ENCODE measurements around the gene MTR.

MTR gene

DNA sequence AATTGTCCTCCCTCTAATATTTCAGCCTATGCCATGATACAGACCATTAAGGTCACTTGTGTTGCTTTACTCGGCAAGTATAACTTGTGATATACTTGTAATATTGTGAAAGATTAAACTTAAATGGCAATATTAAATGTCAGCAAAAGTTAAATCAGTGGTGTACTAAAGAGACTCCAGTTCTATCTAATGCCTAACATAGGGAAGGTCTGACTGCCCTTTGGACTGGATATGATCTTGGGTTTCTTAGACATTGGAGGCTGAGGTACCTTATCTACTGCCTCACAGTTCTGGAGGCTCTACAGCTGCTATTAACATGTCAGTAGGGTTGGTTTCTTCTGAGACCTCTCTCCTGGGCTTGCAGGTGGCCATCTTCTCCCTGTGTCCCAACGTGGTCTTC lies 119.3 kb downstream of the MTR start:
- H3K27me3 ChIP-seq (ENCODE audit: control insufficient read depth, insufficient read depth, low read length) = no peaks in the 10 kb centered on the region
- H3K27ac ChIP-seq = no peak overlapping the region
- no peaks in the 10 kb centered on the region for H3K36me3 ChIP-seq (ENCODE audit: control insufficient read depth, insufficient read depth, low read length)
- H3K4me3 ChIP-seq (ENCODE audit: low read depth, low read length) = no peak overlapping the region
- no peak overlapping the region for H3K9ac ChIP-seq
- no peaks in the 10 kb centered on the region for H3K4me1 ChIP-seq
- H3K9me3 ChIP-seq (ENCODE audit: control insufficient read depth, low read length) = no peaks in the 10 kb centered on the region
- TF ChIP-seq, protein P1, sequence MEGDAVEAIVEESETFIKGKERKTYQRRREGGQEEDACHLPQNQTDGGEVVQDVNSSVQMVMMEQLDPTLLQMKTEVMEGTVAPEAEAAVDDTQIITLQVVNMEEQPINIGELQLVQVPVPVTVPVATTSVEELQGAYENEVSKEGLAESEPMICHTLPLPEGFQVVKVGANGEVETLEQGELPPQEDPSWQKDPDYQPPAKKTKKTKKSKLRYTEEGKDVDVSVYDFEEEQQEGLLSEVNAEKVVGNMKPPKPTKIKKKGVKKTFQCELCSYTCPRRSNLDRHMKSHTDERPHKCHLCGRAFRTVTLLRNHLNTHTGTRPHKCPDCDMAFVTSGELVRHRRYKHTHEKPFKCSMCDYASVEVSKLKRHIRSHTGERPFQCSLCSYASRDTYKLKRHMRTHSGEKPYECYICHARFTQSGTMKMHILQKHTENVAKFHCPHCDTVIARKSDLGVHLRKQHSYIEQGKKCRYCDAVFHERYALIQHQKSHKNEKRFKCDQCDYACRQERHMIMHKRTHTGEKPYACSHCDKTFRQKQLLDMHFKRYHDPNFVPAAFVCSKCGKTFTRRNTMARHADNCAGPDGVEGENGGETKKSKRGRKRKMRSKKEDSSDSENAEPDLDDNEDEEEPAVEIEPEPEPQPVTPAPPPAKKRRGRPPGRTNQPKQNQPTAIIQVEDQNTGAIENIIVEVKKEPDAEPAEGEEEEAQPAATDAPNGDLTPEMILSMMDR (IDR thresholded peaks at IDR 0.05) = no peak
- H3K4me2 ChIP-seq (ENCODE audit: low read length) = no peak overlapping the region
- H2AFZ ChIP-seq = no peak overlapping the region
- H3K79me2 ChIP-seq = no peaks in the 10 kb centered on the region

DNA sequence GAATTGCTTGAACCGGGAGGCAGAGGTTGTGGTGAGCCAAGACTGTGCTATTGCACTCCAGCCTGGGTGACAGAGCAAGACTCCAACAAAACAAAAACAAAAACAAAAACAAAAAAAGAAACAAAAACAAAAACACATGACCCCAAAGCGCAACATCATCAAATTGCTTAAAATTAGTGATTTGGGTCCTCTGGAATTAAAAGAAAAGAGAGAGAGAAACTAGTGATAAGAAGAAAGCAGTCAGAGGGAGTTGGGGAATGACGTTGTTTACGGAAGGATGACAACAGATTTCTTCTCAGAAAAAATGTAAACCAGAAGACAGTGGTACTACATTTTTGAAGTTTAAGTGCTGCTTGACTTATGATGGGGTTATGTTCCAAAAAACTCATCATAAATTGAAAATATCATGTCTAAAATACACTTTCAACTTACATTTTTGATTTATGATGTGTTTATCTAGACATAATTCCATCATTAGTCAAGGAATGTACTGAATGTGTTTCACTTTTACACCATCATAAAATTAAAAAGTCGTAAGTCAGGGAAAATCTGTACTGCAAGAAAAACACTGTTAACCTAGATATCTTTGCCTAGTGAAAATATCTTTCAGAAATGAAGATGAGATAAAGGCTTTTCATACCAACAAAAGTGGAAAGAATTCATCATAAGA lies 121.2 kb downstream of the MTR start:
- no peaks in the 10 kb centered on the region for H3K79me2 ChIP-seq
- no peak overlapping the region for H3K4me3 ChIP-seq (ENCODE audit: low read depth, low read length)
- H3K27ac ChIP-seq = no peak overlapping the region
- no peaks in the 10 kb centered on the region for H3K4me1 ChIP-seq
- H3K9me3 ChIP-seq (ENCODE audit: control insufficient read depth, low read length) = no peaks in the 10 kb centered on the region
- H3K36me3 ChIP-seq (ENCODE audit: control insufficient read depth, insufficient read depth, low read length) = no peaks in the 10 kb centered on the region
- no peak overlapping the region for H3K4me2 ChIP-seq (ENCODE audit: low read length)
- H3K9ac ChIP-seq = no peak overlapping the region
- TF ChIP-seq, protein P1 (IDR thresholded peaks at IDR 0.05) = no peak
- H2AFZ ChIP-seq = no peak overlapping the region
- no peaks in the 10 kb centered on the region for H3K27me3 ChIP-seq (ENCODE audit: control insufficient read depth, insufficient read depth, low read length)

DNA sequence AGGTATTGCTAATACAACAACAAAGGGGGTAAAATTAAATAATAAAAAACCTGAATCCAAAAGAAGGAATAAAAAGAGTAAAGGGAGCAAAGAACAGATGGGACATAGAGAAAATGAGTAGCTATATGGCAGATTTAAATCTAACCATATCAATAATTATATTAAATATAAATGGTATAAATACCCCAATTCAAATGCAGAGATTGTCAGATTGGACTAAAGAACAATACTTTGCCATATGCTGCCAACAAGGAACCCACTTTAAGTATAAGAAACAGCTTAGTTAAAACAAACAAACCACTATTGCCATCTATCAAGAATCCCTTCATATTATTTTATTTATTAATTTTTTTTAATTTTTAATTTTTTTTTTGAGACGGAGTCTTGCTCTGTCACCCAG lies 122.4 kb downstream of the MTR start:
- Histone ChIP-seq H3K27me3 (ENCODE audit: control insufficient read depth, insufficient read depth, low read length) (no peaks in the 10 kb centered on the region), H2AFZ (no peak overlapping the region), H3K9ac (no peak overlapping the region), H3K4me2 (ENCODE audit: low read length) (no peak overlapping the region), H3K4me3 (ENCODE audit: low read depth, low read length) (no peak overlapping the region), H3K79me2 (no peaks in the 10 kb centered on the region), H3K27ac (no peak overlapping the region), H3K9me3 (ENCODE audit: control insufficient read depth, low read length) (no peaks in the 10 kb centered on the region), H3K4me1 (no peaks in the 10 kb centered on the region), H3K36me3 (ENCODE audit: control insufficient read depth, insufficient read depth, low read length) (no peaks in the 10 kb centered on the region)
- TF ChIP-seq, protein P1 (IDR thresholded peaks at IDR 0.05) = no peak

DNA sequence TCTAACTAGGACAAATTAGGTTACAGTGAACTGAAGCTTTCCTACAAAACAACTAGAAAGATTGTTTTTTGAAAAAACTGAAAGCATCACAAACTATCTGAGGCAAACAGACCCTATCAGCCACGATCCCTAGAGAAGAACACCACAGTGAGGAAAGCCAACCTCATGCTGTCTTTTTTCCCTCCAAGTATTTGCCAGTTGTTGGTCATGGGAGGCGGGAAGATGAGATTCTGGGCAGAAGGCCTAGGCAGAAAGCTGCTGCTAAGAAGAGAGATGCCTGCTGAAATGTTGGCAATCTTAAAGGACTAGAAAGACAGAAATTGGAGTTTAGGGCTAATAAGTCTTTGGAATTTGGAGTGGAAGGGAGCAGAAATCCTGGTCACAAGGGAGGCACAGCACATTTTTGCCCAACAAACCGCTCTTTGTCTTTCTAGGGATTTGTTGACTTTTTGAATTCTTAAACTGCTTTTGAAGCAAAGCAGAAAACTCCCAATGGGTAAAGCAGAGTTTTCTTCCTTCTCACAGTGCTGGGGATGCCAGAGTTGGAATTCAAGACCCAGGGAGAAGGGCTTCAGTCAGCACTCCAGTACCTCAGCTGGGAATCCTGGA lies 125.3 kb downstream of the MTR start:
- H3K4me2 ChIP-seq (ENCODE audit: low read length) = no peak overlapping the region
- no peaks in the 10 kb centered on the region for H3K27me3 ChIP-seq (ENCODE audit: control insufficient read depth, insufficient read depth, low read length)
- H3K9me3 ChIP-seq (ENCODE audit: control insufficient read depth, low read length) = no peaks in the 10 kb centered on the region
- H3K9ac ChIP-seq = no peak overlapping the region
- H3K4me3 ChIP-seq (ENCODE audit: low read depth, low read length) = no peak overlapping the region
- no peaks in the 10 kb centered on the region for H3K4me1 ChIP-seq
- H3K36me3 ChIP-seq (ENCODE audit: control insufficient read depth, insufficient read depth, low read length) = no peaks in the 10 kb centered on the region
- TF ChIP-seq, protein P1 (IDR thresholded peaks at IDR 0.05) = no peak
- no peaks in the 10 kb centered on the region for H3K79me2 ChIP-seq
- no peak overlapping the region for H3K27ac ChIP-seq
- H2AFZ ChIP-seq = no peak overlapping the region

DNA sequence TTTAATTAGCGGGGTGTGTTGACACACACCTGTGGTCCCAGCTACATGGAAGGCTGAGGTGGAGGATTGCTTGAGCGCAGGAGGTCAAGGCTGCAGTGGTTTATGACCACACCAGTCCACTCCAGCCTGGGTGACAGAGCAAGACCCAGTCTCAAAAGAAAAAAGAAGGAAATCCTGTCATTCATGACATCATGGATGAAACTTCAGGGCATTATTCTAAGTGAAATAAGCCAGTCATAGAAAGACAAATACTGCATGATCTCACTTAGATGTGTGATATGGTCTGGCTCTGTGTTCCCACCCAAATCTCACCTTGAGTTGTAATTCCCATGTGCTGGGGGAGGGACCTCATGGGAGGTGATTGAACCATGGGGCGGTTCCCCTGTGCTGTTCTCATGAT lies 126.5 kb downstream of the MTR start:
- H3K4me1 ChIP-seq = no peaks in the 10 kb centered on the region
- H3K36me3 ChIP-seq (ENCODE audit: control insufficient read depth, insufficient read depth, low read length) = no peaks in the 10 kb centered on the region
- no peaks in the 10 kb centered on the region for H3K79me2 ChIP-seq
- H3K9ac ChIP-seq = no peak overlapping the region
- H3K4me3 ChIP-seq (ENCODE audit: low read depth, low read length) = no peak overlapping the region
- H3K4me2 ChIP-seq (ENCODE audit: low read length) = no peak overlapping the region
- TF ChIP-seq, protein P1 (IDR thresholded peaks at IDR 0.05) = no peak
- H3K27ac ChIP-seq = no peak overlapping the region
- H2AFZ ChIP-seq = no peak overlapping the region
- no peaks in the 10 kb centered on the region for H3K9me3 ChIP-seq (ENCODE audit: control insufficient read depth, low read length)
- no peaks in the 10 kb centered on the region for H3K27me3 ChIP-seq (ENCODE audit: control insufficient read depth, insufficient read depth, low read length)

Data from parathyroid adenoma (tissue), 2 donors.